Gastroesophageal sphincter (tissue), 3 donors: Measurements from ENCODE around the gene NSG2.

Experiments used
- EP300 ChIP-seq: sonication (generic); formaldehyde crosslinking; IDR thresholded peaks from one replicate; pipeline ENCODE4 v1.6.1; 2017; ENCODE audit warnings: antibody characterized with exemption, mild to moderate bottlenecking
- TF ChIP-seq, protein P1 (sequence below), 4 experiments: fragments of 200-600 bp in 2 of 4; fragments of 450-650 bp in 2 of 4; sonication (generic) in 1 of 4; IDR thresholded peaks; one replicate each; pipeline ENCODE4 v1.5.1; 2017 to 2019; ENCODE audit warnings: antibody characterized with exemption in 4 of 4, mild to moderate bottlenecking in 2 of 4, moderate library complexity in 2 of 4

- TF ChIP-seq, protein P1, sequence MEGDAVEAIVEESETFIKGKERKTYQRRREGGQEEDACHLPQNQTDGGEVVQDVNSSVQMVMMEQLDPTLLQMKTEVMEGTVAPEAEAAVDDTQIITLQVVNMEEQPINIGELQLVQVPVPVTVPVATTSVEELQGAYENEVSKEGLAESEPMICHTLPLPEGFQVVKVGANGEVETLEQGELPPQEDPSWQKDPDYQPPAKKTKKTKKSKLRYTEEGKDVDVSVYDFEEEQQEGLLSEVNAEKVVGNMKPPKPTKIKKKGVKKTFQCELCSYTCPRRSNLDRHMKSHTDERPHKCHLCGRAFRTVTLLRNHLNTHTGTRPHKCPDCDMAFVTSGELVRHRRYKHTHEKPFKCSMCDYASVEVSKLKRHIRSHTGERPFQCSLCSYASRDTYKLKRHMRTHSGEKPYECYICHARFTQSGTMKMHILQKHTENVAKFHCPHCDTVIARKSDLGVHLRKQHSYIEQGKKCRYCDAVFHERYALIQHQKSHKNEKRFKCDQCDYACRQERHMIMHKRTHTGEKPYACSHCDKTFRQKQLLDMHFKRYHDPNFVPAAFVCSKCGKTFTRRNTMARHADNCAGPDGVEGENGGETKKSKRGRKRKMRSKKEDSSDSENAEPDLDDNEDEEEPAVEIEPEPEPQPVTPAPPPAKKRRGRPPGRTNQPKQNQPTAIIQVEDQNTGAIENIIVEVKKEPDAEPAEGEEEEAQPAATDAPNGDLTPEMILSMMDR (IDR thresholded peaks at IDR 0.05): no peak
- TF ChIP-seq EP300: no peak
These were observed 101.0 kb downstream of the NSG2 start for GRCh38 chr5:174146556-174146955.
